HUDEP-2 (cell line): ENCODE data around the gene NFKBIE.

Experiments
- DNase-seq, 76 experiments: peaks; one replicate each; lab custom pipeline; 2025; ENCODE audit not compliant: unreplicated experiment in 76 of 76; lab: John Stamatoyannopoulos, UW

Gene NFKBIE

GRCh38 chr6:44275271-44275748 is 10.0 kb upstream of the NFKBIE start:
- DNase-seq = no peak

GRCh38 chr6:44273617-44274016 is 8.3 kb upstream of the NFKBIE start:
- DNase-seq = no peak

GRCh38 chr6:44272999-44273566 is 7.7 kb upstream of the NFKBIE start:
- no peak for DNase-seq

GRCh38 chr6:44272529-44272928 is 7.2 kb upstream of the NFKBIE start:
- DNase-seq = no peak

DNA sequence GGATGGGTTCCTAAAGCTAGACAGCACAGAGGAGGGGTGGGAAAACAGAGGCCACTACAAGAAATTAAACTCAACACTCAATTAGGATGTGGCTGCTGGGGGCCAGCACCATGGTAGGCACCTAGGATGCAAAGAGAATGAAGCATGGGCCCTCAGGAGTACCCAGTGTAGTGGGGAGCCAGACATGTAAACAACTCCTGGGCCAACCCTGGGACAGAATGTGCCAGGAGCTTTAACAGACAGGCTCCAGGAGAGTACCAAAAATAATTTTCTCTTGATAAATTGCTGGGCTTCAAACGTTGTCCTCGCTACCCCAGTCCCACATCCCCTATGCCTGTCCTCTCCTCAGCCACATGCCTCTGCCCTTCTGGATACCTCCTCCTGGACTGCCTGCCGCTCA is 6.6 kb upstream of the NFKBIE start:
- DNase-seq = no peak

DNA sequence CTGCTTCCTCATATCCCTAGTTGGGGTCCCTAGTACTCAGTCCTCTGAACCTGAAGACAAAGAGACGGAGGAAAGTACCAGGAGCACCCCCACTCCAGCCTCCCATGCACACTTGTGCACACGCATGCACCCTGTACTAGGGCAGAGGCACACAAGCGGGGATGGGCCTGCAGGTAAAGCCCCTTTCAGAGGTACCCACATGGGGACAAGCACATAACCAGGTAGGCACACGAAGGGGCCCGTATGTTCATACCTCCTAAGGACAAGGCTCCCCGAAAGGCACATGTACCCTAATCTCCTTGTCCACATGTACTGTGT is 6.0 kb upstream of the NFKBIE start:
- no peak for DNase-seq

DNA sequence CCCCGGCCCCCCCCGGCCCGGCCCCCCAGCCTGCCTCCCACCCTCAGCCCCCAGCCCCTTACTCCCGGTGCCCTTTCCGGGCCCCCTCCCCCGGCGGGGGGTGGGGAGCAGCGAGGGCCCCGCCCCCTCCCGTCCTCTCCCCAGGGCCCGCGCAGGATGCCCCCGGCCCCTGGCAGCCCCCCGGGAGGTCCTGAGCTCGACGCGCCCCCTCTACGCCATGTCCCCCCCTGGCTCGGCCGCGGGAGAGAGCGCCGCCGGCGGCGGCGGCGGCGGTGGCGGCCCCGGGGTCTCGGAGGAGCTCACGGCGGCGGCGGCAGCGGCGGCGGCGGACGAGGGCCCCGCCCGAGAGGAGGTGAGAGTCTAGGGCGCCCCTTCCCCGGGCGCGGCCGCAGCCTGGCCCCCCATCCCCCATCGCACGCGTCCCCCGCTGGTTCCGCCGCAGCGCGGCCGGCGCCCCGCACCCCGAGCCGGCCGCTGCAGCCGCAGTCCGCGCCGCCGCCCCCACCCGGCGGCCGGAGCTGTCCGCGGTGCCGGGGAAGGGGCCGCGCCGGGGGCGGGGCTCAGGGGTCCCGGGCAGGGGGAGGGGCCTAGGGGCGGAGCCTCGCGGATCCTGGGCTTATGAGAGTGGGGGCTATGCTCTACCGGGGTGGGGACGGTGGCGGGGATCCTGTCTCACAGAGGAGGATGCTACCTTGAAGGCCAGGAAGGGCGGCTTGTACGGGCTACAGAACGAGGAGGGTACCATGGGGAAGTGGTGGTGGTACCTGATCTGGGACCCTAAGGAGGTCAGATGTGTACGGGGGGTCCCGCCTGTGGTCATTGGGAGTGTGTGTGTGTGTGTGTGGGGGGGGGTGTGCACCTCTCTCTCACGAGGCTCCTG is 5.4 kb upstream of the NFKBIE start:
- DNase-seq = no peak

DNA sequence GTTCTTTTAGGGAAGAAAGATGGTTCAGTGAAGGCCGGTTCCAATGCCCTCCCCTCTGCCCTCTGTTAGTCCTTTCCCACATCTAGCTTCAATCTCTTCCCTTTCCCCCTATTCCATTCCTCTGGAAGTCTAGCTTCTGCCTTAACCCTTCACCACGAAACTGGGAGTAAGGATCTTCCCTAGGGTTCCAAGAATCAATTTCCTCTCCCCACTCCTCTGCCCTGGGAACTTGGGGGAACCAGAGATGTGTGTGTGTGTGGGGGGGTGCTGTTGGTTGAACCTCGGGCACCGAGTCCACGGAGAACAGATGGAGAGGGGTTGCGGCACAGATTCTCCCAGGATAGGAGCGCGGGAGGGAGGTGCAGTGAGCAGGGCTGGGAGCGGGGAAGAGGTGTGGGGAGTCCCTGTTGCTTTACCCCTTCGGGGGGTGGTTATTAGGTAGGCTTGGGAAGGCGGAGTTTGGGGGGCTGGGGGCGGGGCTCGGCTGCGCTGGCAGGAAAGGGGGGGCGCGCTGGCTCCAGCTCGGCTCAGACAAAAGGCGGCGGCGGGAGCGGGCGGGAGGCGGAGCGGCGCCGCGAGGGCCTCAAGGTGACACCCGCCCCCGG is 4.7 kb upstream of the NFKBIE start, which contains the start of gene TMEM151B:
Gene TMEM151B, plus strand, starts transcription at position 530 of the 605 bp plus-strand sequence. CDS start 293 bp downstream, outside the sequence.
- DNase-seq = no peak

GRCh38 chr6:44269178-44269920 is 4.0 kb upstream of the NFKBIE start:
- DNase-seq = no peak

GRCh38 chr6:44268095-44268628 is 2.8 kb upstream of the NFKBIE start:
- DNase-seq = peak in 32 of 76 experiments; percentile 10 to 53 (median 38)

DNA sequence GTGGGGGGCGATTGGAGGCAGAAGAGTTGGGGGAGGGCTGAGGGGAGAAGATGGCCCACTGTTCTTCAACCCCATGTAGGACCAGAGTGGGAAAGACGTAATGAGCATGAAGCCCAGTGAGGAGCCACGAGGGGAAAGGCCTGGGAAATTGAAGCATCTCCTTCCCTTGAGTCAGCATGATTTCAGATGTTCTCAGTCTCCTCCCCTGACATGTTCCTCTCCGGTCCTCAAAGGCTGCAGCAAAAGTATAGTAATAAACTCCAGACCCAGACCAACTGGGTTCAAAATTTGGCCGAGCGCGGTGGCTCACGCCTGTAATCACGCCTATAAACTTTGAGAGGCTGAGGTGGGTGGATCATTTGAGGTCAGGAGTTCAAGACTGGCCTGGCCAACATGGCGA is 1.9 kb upstream of the NFKBIE start:
- no peak for DNase-seq

DNA sequence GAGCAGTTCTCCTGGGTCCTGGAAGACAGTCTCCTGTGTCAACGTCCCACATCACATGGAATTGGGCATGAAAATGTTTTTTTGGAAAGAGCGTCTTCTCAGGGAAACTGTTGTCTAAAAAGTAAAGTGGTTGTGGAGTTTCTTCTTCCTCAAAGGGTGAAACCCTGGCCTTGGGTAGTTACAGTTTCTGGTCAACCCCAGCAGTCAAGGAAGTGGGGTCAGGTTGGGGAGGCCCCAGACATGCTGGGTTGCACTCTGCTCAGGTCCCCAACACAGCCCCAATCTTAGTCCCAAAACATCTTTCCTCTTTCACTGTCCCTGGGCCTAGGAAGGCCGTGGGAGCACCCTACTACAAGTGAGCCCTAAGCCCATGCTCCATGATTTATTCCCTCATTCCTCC is 996 bp upstream of the NFKBIE start:
- DNase-seq = no peak

- no peak for DNase-seq
Measured at GRCh38 chr6:44265722-44266233, 427 bp upstream of the NFKBIE start.

DNA sequence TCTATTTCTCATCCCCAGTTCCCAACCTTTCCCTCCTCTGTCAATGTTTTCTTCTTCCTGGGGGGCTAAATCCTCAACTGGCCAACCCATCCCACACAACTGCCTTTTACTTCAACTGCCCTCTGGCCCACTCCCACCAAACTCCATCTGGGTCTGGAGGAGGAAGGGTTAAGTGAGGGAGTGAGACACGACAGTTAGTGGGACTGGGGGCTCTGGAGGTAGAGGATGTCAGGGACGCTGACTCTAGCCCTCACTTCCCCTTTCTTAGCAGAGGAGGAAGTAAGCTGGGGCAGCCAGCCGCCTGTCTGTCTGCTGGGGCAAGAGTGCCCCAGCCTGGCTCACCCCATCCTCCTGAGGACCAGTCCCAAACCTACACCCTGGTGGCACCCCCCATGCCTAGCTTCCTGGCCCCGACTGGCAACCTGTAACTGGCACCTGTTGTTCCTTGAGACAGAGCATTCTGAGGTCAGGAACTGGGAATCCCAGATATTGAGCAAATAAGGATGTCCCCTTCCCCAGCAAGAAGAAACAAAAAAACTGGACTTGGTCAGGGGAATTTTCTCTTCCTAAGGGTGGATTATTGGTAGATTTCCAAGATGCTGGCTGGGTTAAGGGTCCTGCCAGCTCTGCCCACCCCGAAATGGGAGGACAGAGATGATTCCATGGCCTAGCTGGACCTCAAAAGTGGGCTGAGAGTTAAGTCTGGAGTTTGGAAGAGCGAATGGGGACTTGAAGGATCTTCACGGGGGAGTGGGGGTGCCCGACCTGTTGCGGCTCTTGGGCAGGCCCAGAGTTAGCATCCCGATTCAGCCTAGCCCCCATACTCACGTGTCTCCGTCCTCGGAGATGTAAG is 971 bp downstream of the NFKBIE start:
- DNase-seq = peak in 37 of 76 experiments; percentile 16 to 63 (median 33)

GRCh38 chr6:44263354-44264100 is 1.8 kb downstream of the NFKBIE start:
- DNase-seq = no peak

- no peak for DNase-seq
Measured at GRCh38 chr6:44262467-44263353, 2.6 kb downstream of the NFKBIE start.

DNA sequence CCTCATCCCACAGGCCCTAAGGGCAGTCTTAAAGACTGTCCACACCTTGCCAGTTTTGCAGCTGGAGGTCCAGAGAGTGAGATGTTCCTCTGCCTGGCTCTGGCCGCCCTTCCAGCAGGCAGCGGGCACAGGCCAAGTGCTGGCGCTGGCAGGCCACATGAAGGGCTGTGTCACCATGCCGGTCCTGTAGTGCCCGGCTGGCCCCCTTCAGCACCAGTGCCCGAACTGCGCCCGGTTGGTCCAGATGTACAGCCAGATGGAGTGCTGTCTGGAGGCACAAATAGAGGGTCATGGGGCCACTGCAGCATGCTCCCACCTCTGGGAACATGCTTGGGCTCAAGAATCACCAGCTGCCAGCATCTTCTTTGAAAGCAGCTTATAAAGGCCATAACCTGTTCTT is 3.8 kb downstream of the NFKBIE start:
- no peak for DNase-seq
